OCI-LY3 (cell line): ENCODE measurements around the gene KRT81.

Experiments used
- EZH2phosphoT487 ChIP-seq: fragments of 200-600 bp; shearing (Covaris generic); IDR thresholded peaks from 2 replicates; pipeline ENCODE4 v1.6.1; 2018; ENCODE audit warnings: antibody characterized with exemption, mixed run types, low read depth
- TF ChIP-seq, protein P1 (sequence below): fragments of 200-600, 300-600 bp; sonication (generic); IDR thresholded peaks from 2 replicates; pipeline ENCODE4 v1.5.1; 2014; ENCODE audit warnings: antibody characterized with exemption, low read length, low read depth

GRCh38 chr12:52248541-52249461 lies 42.5 kb downstream of the KRT81 start:
- TF ChIP-seq, protein P1, sequence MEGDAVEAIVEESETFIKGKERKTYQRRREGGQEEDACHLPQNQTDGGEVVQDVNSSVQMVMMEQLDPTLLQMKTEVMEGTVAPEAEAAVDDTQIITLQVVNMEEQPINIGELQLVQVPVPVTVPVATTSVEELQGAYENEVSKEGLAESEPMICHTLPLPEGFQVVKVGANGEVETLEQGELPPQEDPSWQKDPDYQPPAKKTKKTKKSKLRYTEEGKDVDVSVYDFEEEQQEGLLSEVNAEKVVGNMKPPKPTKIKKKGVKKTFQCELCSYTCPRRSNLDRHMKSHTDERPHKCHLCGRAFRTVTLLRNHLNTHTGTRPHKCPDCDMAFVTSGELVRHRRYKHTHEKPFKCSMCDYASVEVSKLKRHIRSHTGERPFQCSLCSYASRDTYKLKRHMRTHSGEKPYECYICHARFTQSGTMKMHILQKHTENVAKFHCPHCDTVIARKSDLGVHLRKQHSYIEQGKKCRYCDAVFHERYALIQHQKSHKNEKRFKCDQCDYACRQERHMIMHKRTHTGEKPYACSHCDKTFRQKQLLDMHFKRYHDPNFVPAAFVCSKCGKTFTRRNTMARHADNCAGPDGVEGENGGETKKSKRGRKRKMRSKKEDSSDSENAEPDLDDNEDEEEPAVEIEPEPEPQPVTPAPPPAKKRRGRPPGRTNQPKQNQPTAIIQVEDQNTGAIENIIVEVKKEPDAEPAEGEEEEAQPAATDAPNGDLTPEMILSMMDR = no peak
- TF ChIP-seq EZH2phosphoT487 = no peak
